Measurements from ENCODE around the gene TTYH1.
"Not testable (repeated sequence)": the region's sequence is repeated elsewhere in the genome, so short reads cannot be mapped to it uniquely, and the experiment has no call there.

Gene TTYH1

GRCh38 chr19:54415208-54415900 is at the start of gene TTYH1:
TTYH1 (plus strand) TSS chr19:54415464; CDS start chr19:54415553, 89 bp downstream.
- DNase-seq (ENCODE audit: low read depth, low spot score): no peak
- H3K27ac ChIP-seq: no peak within 1 kb of the TSS

GRCh38 chr19:54365798-54366197 is 49.5 kb upstream of the TTYH1 start:
- not testable (repeated sequence) for DNase-seq (ENCODE audit: low read depth, low spot score)

GRCh38 chr19:54366811-54367210 is 48.5 kb upstream of the TTYH1 start:
- no peak for DNase-seq (ENCODE audit: low read depth, low spot score)
- H3K27ac ChIP-seq: no peak overlapping the region

More at GRCh38 chr19:54365798-54366197, 49.5 kb upstream of the TTYH1 start:
- H3K27ac ChIP-seq: not testable (repeated sequence)

GRCh38 chr19:54369082-54369687 is 46.1 kb upstream of the TTYH1 start:
- no peak for DNase-seq (ENCODE audit: low read depth, low spot score)
- H3K27ac ChIP-seq: no peak overlapping the region

GRCh38 chr19:54369688-54370433 is 45.4 kb upstream of the TTYH1 start:
- not testable (repeated sequence) for DNase-seq (ENCODE audit: low read depth, low spot score); H3K27ac ChIP-seq

- not testable (repeated sequence) for DNase-seq (ENCODE audit: low read depth, low spot score); H3K27ac ChIP-seq
Measured at GRCh38 chr19:54370434-54370796, 44.8 kb upstream of the TTYH1 start.

GRCh38 chr19:54371453-54371852 is 43.8 kb upstream of the TTYH1 start:
- H3K27ac ChIP-seq; DNase-seq (ENCODE audit: low read depth, low spot score): not testable (repeated sequence)

GRCh38 chr19:54373781-54374631 is 41.3 kb upstream of the TTYH1 start:
- DNase-seq (ENCODE audit: low read depth, low spot score): no peak
- no peak overlapping the region for H3K27ac ChIP-seq

- H3K27ac ChIP-seq; DNase-seq (ENCODE audit: low read depth, low spot score): not testable (repeated sequence)
Measured at GRCh38 chr19:54375181-54375938, 39.9 kb upstream of the TTYH1 start.

- DNase-seq (ENCODE audit: low read depth, low spot score): no peak
- H3K27ac ChIP-seq: no peak overlapping the region
Measured at GRCh38 chr19:54376610-54377285, 38.5 kb upstream of the TTYH1 start.

GRCh38 chr19:54379187-54379678 is 36.0 kb upstream of the TTYH1 start:
- H3K27ac ChIP-seq: no peak overlapping the region
- DNase-seq (ENCODE audit: low read depth, low spot score): no peak

GRCh38 chr19:54380897-54381296 is 34.4 kb upstream of the TTYH1 start:
- no peak for DNase-seq (ENCODE audit: low read depth, low spot score)
- no peak overlapping the region for H3K27ac ChIP-seq

- not testable (repeated sequence) for DNase-seq (ENCODE audit: low read depth, low spot score); H3K27ac ChIP-seq
Measured at GRCh38 chr19:54382041-54382440, 33.2 kb upstream of the TTYH1 start.

GRCh38 chr19:54383330-54383729 is 31.9 kb upstream of the TTYH1 start:
- no peak for DNase-seq (ENCODE audit: low read depth, low spot score)
- no peak overlapping the region for H3K27ac ChIP-seq

GRCh38 chr19:54387991-54388801 is 27.1 kb upstream of the TTYH1 start:
- H3K27ac ChIP-seq: no peak overlapping the region
- no peak for DNase-seq (ENCODE audit: low read depth, low spot score)

GRCh38 chr19:54388802-54389139 is 26.5 kb upstream of the TTYH1 start:
- H3K27ac ChIP-seq: no peak overlapping the region
- no peak for DNase-seq (ENCODE audit: low read depth, low spot score)

GRCh38 chr19:54389553-54389952 is 25.7 kb upstream of the TTYH1 start:
- no peak for DNase-seq (ENCODE audit: low read depth, low spot score)
- H3K27ac ChIP-seq: no peak overlapping the region

- H3K27ac ChIP-seq: no peak overlapping the region
- no peak for DNase-seq (ENCODE audit: low read depth, low spot score)
Measured at GRCh38 chr19:54390942-54391577, 24.2 kb upstream of the TTYH1 start.

Data from epithelial cell of prostate (primary cell).